ENCODE results near the gene COQ2.
"Not testable (repeated sequence)": the region's sequence is repeated elsewhere in the genome, so short reads cannot be mapped to it uniquely, and the experiment has no call there.

COQ2 gene

DNA sequence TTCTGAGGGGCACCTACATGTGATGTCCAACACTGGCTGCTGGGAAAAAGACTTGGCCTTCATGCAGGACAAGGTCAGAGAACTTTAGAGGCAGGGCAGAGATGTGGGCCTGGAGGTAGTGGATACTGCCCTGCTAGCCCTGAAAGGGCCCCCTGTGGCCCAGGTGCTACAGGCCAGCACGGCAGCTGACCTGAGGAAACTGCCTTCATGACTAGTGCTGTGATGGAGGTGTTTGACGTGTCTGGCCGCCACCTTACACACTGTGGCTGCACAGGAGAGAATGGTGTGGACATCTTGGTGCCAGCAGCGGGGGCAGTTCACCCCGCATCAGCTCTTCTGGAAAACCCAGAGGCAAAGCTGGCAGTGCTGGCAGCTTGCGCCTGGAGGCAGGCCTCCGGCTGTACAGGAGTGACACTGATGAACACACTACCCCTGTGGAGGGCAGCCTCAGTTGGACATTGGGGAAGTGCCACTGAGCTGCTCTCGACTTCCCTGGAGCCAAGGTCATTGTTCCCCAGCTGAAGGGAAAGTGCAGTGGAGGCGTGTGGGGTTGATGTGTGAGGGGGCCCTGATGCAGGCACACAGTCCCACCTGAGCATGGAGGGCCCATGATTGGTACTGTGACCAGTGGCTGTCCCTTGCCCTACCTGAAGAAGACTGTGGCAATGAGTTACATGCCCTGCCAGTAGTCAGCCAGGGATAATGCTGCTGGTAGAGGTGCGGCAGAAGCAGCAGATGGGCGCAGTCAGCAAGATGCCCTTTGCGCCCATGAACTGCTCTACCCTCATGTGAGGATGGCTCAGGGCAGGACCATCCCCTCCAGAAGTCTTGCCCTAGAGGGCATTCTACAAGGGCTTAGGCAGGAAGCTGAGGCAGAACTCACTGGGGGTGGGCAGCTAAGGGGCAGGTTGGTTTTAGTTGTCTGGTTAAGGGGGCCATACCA, 36.9 kb downstream of the COQ2 start:
- DNase-seq (ENCODE audit: insufficient read length, low spot score): no peak
- TF ChIP-seq POLR2A (IDR thresholded peaks at IDR 0.05; ENCODE audit: low read depth, low read length): no peak
- FAIRE-seq: no peak

DNA sequence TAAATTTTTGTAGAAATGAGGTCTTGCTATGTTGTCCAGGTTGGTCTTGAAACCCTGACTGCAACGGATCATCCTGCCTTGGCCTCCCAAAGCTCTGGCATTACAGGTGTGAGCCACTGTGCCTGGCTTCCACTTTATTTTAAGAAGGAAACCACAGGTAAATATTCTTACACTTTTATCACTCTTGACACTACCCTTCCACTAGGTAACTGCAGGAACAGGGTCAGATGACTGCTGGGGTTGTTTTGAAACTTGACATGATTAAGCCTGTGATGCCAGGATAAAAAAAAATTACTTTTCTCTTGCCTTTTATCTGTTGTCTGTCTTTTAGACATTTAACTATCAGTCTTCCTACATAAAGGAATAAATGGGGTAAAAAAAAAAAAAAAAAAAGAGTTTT, 43.5 kb downstream of the COQ2 start:
- DNase-seq (ENCODE audit: insufficient read length, low spot score): no peak
- no peak for FAIRE-seq
- no peak for TF ChIP-seq POLR2A (IDR thresholded peaks at IDR 0.05; ENCODE audit: low read depth, low read length)

DNA sequence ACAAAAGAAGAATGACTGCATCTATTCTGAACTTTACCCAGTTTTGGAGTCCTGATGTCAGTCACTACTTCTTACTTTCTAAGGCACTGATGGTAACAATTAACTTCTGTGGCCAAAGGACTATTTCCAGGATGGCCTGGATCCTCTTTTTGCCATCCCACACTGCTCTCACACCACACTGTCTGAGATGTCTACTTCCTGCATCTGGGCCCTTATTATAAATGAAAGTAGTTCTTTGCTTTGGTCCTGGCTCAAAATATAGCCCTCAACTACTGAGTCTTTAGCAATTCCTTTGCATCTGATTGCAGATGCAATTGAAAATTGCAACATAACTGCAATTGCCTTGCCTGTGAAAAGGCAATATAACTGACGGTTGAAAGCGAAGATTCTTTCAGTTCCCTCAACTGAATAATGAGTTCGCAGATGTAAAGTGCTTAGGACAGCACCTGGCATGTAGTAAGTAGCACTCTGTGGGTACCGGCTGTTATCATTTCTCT, 44.2 kb downstream of the COQ2 start:
- DNase-seq (ENCODE audit: insufficient read length, low spot score) (no peak), FAIRE-seq (no peak)
- no peak for TF ChIP-seq POLR2A (IDR thresholded peaks at IDR 0.05; ENCODE audit: low read depth, low read length)

DNA sequence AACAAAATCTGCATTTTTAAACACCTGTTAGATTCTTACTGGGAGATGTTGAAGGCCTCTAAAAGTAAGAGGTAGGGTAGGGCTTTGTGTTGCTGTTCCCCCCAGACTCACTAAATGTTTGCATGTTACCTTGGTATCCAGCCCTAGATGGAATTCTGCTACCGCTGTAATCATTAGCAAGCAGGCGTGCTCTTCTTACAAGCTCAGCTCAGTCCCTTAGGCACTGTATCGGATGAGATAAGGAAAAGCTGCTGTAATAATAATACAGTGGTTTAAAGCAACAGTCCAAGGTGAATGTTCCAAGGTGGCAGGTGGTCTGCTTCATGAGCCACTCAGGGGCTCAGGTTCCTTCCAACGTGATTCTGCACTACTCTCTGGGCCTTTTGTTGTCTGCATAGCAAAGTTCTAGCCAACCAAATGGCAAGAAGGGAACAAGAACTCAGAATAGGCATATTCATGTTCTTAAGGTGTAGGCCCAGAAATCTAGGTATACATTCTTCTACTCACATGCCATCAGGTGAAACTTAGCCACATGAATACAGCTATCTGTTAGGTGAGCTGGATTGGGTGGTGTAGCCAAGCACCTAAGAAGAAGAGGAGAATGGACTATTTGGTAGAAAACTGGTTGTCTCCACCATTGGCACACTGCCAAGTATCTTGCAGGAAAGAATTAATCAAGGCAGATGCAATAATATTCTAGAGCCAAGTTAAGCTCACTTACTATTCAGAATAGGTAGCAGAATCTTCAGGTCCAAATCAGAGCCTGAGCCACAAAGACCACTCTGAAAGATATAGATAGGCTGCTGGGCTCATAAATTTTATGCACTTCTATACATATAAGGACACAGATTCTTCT, 46.0 kb downstream of the COQ2 start:
- FAIRE-seq: no peak
- no peak for DNase-seq (ENCODE audit: insufficient read length, low spot score)
- no peak for TF ChIP-seq POLR2A (IDR thresholded peaks at IDR 0.05; ENCODE audit: low read depth, low read length)

GRCh38 chr4:83237591-83237990, 47.0 kb downstream of the COQ2 start:
- TF ChIP-seq POLR2A (IDR thresholded peaks at IDR 0.05; ENCODE audit: low read depth, low read length): no peak

DNA sequence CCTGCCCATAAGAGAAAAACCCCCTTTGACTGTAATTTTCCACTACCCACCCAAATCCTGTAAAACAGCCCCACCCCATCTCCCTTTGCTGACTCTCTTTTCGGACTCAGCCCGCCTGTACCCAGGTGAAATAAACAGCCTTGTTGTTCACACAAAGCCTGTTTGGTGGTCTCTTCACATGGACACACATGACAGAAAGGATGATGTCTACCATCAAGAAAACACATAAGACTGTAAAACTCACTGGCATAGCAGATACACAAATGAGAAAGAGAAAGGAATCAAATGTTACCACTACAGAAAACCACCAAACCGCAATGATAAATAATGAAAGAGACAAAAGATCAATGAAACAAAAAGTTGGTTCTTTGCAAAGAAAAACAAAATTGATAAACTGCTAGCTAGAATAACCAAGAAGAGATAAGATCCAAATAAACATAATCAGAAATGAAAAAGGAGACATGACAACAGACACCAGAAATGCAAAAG, 48.9 kb downstream of the COQ2 start:
- not testable (repeated sequence) for DNase-seq (ENCODE audit: insufficient read length, low spot score); FAIRE-seq

More at GRCh38 chr4:83237591-83237990, 47.0 kb downstream of the COQ2 start:
- no peak for DNase-seq (ENCODE audit: insufficient read length, low spot score)
- FAIRE-seq: no peak

GRCh38 chr4:83234902-83235644, 49.5 kb downstream of the COQ2 start:
- no peak for DNase-seq (ENCODE audit: insufficient read length, low spot score)
- FAIRE-seq: no peak
- TF ChIP-seq POLR2A (IDR thresholded peaks at IDR 0.05; ENCODE audit: low read depth, low read length): no peak

GRCh38 chr4:83234387-83234786, 50.2 kb downstream of the COQ2 start:
- DNase-seq (ENCODE audit: insufficient read length, low spot score); FAIRE-seq: not testable (repeated sequence)

GRCh38 chr4:83232082-83232481, 52.5 kb downstream of the COQ2 start:
- DNase-seq (ENCODE audit: insufficient read length, low spot score): no peak
- no peak for TF ChIP-seq POLR2A (IDR thresholded peaks at IDR 0.05; ENCODE audit: low read depth, low read length)
- FAIRE-seq: no peak

DNA sequence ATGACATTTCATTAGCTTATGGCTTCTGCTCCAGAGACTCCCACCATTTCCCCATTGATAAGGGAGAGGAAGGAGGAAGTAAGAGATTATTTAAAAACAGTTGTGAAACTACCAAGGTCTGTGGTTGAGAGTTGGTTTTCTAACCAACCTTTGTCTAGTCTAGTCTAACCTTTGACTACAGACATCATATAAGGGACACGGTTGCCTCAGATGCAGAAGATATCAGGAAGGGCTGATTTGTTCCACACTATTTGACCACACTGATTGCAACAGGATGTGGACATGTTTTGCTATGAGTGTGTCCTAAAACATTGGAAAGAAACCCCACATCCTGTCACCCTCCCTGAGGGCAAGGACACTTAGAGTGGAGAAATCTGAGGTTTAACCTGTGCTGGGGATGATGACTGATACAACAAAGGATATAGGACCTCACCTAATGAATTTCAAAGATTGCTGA, 53.0 kb downstream of the COQ2 start:
- no peak for DNase-seq (ENCODE audit: insufficient read length, low spot score)
- FAIRE-seq: no peak
- no peak for TF ChIP-seq POLR2A (IDR thresholded peaks at IDR 0.05; ENCODE audit: low read depth, low read length)

GRCh38 chr4:83230928-83231327, 53.7 kb downstream of the COQ2 start:
- FAIRE-seq: no peak
- no peak for TF ChIP-seq POLR2A (IDR thresholded peaks at IDR 0.05; ENCODE audit: low read depth, low read length)
- DNase-seq (ENCODE audit: insufficient read length, low spot score): no peak

- FAIRE-seq: no peak
- no peak for TF ChIP-seq POLR2A (IDR thresholded peaks at IDR 0.05; ENCODE audit: low read depth, low read length)
Measured at GRCh38 chr4:83229791-83230190, 54.8 kb downstream of the COQ2 start.

GRCh38 chr4:83228231-83228630, 56.4 kb downstream of the COQ2 start:
- no peak for DNase-seq (ENCODE audit: insufficient read length, low spot score)
- FAIRE-seq: no peak
- no peak for TF ChIP-seq POLR2A (IDR thresholded peaks at IDR 0.05; ENCODE audit: low read depth, low read length)

More at GRCh38 chr4:83229791-83230190, 54.8 kb downstream of the COQ2 start:
- no peak for DNase-seq (ENCODE audit: insufficient read length, low spot score)
